OCI-LY3 (cell line): ENCODE results near the gene IL1RAPL1.

ENCODE experiments used
- EZH2phosphoT487 ChIP-seq: fragments of 200-600 bp; shearing (Covaris generic); IDR thresholded peaks from 2 replicates; pipeline ENCODE4 v1.6.1; 2018; ENCODE audit warnings: antibody characterized with exemption, mixed run types, low read depth
- TF ChIP-seq, protein P1 (sequence below): fragments of 200-600, 300-600 bp; sonication (generic); IDR thresholded peaks from 2 replicates; pipeline ENCODE4 v1.5.1; 2014; ENCODE audit warnings: antibody characterized with exemption, low read length, low read depth

DNA sequence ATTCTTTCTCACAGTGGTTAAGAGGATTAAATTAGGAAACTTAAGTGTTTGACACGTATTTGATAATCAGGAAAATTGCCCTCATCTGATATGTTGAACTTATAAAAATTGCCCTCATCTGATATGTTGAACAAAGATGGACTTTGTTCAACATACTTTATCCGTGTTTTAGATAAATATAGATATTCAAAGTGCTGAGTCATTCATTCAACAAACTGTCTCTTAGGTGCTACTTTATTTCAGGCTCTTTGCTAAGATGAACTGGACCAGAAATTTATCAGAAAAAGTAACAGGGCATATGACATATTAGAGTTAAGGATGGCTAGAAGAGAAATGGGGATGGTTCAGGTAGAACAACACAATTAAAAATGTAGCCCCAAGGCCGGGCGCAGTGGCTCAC is 81.7 kb downstream of the IL1RAPL1 start:
- TF ChIP-seq, protein P1, sequence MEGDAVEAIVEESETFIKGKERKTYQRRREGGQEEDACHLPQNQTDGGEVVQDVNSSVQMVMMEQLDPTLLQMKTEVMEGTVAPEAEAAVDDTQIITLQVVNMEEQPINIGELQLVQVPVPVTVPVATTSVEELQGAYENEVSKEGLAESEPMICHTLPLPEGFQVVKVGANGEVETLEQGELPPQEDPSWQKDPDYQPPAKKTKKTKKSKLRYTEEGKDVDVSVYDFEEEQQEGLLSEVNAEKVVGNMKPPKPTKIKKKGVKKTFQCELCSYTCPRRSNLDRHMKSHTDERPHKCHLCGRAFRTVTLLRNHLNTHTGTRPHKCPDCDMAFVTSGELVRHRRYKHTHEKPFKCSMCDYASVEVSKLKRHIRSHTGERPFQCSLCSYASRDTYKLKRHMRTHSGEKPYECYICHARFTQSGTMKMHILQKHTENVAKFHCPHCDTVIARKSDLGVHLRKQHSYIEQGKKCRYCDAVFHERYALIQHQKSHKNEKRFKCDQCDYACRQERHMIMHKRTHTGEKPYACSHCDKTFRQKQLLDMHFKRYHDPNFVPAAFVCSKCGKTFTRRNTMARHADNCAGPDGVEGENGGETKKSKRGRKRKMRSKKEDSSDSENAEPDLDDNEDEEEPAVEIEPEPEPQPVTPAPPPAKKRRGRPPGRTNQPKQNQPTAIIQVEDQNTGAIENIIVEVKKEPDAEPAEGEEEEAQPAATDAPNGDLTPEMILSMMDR: no peak
- TF ChIP-seq EZH2phosphoT487: no peak
